Measurements from ENCODE around the gene ANKRD27. TPM values are rescaled to one million over a fixed set of nuclear protein-coding genes. Genes with fewer than 3 reads are reported as not detected.
A peak's percentile ranks its signal among the peaks of the same experiment; 100 is the strongest.

Gene ANKRD27
- total and polyA plus RNA-seq, 12 donors: 7.6 to 24.5 (median 18.6) TPM

GRCh38 chr19:32649751-32650150, 25.2 kb downstream of the ANKRD27 start:
- 56 to 67% methylated on average over 11 of the region's 11 CpGs for WGBS, 2 donors
- no peaks in the 10 kb centered on the region for H3K9me3 ChIP-seq
- peaks cover 0 to 72% (median 20%) of the 10 kb centered on the region in 9 donors for H3K36me3 ChIP-seq
- peak; percentile 43 to 92 (median 78) for ATAC-seq
- peak; percentile 56 to 71 for DNase-seq
- peaks cover 2 to 43% (median 23%) of the 10 kb centered on the region in 9 donors for H3K4me1 ChIP-seq
- TF ChIP-seq CTCF (IDR thresholded peaks at IDR 0.05): no peak
- H3K27ac ChIP-seq: peak overlapping the region; percentile 19 to 85 (median 42)
- no peak overlapping the region for H3K4me3 ChIP-seq
- intact Hi-C loops (cut with DNase I): no loop called here
- no peaks in the 10 kb centered on the region for H3K27me3 ChIP-seq

- Histone ChIP-seq H3K9me3 (no peaks in the 10 kb centered on the region), H3K27ac (no peak overlapping the region), H3K36me3 (peaks cover 0 to 78% (median 40%) of the 10 kb centered on the region in 9 donors), H3K27me3 (no peaks in the 10 kb centered on the region), H3K4me3 (no peak overlapping the region), H3K4me1 (peaks cover 0 to 33% (median 13%) of the 10 kb centered on the region in 9 donors)
- TF ChIP-seq CTCF (IDR thresholded peaks at IDR 0.05): no peak
- DNase-seq (no peak), ATAC-seq (no peak)
- intact Hi-C loops (cut with DNase I): no loop called here
- WGBS, 2 donors: 82% methylated on average over 8 of the region's 8 CpGs
These were observed 27.6 kb downstream of the ANKRD27 start for GRCh38 chr19:32647361-32647760.

GRCh38 chr19:32646556-32646955, 28.4 kb downstream of the ANKRD27 start:
- H3K27ac ChIP-seq: no peak overlapping the region
- peaks cover 0 to 84% (median 42%) of the 10 kb centered on the region in 9 donors for H3K36me3 ChIP-seq
- no peaks in the 10 kb centered on the region for H3K27me3 ChIP-seq
- H3K9me3 ChIP-seq: no peaks in the 10 kb centered on the region
- H3K4me3 ChIP-seq: no peak overlapping the region
- ATAC-seq (no peak), DNase-seq (no peak)
- intact Hi-C loops (cut with DNase I): no loop called here
- WGBS, 2 donors: 93% methylated on average over 6 of the region's 6 CpGs
- no peak for TF ChIP-seq CTCF (IDR thresholded peaks at IDR 0.05)
- peaks cover 0 to 25% (median 5%) of the 10 kb centered on the region in 9 donors for H3K4me1 ChIP-seq

GRCh38 chr19:32642771-32643170, 32.2 kb downstream of the ANKRD27 start:
- intact Hi-C loops (cut with DNase I): no loop called here
- H3K4me1 ChIP-seq: no peaks in the 10 kb centered on the region
- H3K4me3 ChIP-seq: no peak overlapping the region
- no peak for DNase-seq
- no peak overlapping the region for H3K27ac ChIP-seq
- ATAC-seq: no peak
- no peaks in the 10 kb centered on the region for H3K27me3 ChIP-seq
- H3K36me3 ChIP-seq: peaks cover 0 to 99% (median 64%) of the 10 kb centered on the region in 9 donors
- TF ChIP-seq CTCF (IDR thresholded peaks at IDR 0.05): no peak
- 89 to 91% methylated on average over 12 of the region's 12 CpGs for WGBS, 2 donors
- H3K9me3 ChIP-seq: no peaks in the 10 kb centered on the region

All from heart right ventricle (tissue), 16 donors.